Activated T-cell treated with anti-CD3 and anti-CD28 coated beads, Interleukin-2, amount 50 U/mL, for 1 hour (primary cell): ENCODE results near the gene CACNA1H.
"Not testable (repeated sequence)": the region's sequence is repeated elsewhere in the genome, so short reads cannot be mapped to it uniquely, and the experiment has no call there.

Experiments
- DNase-seq: peaks from one replicate; pipeline ENCODE4 v3.0.0-alpha.2; 2020

CACNA1H gene

DNA sequence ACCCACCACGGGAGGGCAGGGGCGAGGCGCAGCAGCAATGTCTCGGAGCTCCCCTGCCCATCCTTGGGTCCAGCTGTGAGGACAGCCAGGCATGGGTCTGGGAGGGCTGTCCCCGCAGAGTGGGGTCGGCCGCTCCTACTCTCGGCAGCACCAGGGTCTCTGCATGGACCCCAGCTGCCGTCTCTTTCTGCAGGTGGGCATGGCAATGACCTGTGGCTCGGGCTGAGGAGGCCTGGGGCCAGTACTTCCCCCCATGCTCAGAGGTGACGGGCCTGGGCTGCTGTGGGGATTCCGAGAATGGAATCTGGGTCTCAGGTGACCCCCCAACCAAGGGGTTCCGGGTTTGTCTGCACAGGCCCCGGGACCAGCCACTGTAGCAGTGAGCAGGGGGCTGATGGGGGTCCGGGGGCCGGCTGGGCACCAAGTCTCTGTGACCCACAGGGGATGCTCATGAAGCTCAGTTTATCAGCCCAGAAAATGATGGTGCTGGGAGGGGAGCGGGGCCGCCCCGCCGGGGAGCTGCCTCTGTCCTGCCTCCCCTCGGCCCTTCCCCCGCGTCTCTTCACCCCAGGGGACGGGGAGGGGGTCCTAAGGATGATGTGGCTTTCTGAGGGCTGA is 23.5 kb downstream of the CACNA1H start:
- no peak for DNase-seq

- no peak for DNase-seq
Measured at GRCh38 chr16:1177053-1177452, 24.1 kb downstream of the CACNA1H start.

- no peak for DNase-seq
Measured at GRCh38 chr16:1177750-1178149, 24.8 kb downstream of the CACNA1H start.

GRCh38 chr16:1178295-1178910 is 25.5 kb downstream of the CACNA1H start:
- DNase-seq = no peak

GRCh38 chr16:1180549-1181403 is 27.9 kb downstream of the CACNA1H start:
- DNase-seq = no peak

DNA sequence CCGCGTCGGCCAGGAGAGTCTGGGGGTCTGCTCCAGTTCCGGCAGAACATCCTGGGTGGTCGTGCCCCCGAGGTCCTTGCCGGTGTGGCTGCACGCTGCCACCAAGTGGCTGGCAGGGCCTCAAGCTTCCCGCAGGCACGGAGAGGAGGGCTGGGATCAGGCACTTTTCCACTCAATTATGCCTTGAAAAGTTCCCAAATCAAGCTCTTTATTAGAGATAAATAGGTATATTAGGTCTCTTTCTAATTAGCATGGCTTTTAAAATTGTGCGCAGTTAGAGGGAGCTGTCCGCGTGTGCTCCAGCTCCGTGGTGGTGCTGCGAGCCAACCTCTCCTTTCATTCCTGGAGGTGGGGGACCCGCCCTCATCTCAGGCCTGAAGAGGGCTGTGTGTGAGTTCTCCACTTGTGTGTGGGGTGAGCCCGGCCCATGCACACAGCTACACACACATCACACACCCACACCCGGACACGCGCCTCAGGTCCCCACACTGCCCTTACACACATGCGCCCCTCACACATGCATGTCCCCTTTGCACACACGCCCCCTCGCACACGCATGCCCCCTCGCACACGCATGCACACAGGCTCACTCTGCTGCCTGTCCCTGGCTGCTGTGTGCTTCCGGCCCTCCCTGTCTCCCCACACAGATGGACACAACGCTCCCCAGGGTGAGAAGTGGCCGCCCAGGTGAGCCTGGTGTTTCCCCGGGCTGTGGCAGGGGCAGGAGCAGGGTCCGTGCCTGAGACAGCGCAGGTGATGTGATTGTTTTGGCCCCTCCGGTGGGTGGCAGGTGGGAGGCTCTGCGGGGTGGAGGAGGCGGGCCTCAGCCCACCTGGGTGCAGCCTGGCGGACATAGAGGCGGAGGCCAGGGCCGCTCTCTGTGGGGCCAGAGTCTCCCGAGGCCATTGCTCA is 28.8 kb downstream of the CACNA1H start:
- no peak for DNase-seq

DNA sequence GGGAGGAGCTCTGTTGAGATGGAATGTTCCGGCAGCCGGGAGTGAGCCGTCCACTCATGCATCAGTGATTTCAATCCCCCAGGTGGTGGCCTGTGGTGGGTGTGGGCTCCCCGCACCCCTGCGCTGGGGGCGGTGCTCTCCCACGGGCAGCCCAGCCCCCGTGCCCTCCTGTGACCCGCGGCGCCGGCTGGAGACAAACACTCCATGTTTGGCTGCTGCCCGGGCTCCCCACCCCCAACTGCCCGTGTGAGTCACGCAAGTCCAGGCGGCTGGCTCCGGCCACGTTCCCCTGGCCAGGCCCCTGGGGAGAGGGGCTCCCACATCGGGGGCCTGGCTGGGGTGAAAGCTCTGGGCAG is 29.4 kb downstream of the CACNA1H start:
- DNase-seq = no peak

DNA sequence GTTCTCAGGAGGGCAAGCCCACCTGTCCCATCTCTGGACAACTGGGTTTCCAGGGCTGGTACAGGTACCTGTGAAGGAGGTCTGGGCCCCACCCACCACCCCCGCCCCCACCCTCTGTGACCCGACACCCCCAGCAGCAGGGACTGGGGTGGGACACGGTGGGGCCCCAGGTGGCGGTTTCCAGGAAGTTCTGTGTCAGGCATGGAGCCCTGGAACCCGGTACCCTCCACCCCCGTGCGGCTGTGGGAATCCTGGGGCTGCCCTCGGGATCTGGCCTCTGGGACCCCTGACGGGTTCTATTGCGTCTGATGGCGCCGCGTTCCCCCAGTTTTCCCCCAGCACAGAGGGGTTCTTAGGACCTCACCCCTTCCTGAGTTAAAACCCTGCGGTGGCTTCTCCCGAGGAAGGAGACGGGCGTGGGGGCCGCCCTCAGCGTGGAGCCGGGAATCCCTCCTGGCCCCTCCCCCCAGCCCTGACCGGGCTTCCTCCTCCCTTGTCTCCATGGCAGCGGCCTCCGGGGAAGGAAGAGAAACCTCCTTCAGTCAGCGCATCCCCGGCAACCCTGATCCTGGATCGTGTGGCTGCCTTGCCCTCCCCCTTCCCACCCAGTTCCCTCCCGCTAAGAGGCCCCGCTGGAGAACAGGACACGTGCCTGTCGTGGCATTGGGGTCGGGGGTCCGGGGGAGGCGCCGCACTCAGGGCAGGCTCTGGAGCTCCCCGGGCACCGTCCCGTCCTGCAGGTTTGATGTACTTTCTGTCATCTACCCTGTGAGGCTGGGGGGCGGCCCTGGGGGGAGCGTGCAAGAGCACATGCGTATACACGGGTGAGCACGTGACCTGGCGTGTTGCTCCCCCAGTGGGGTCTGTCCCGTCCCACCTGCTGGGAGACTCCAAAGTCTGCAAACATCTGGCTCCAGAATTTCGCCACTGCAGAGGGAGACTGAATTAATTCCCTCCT is 30.3 kb downstream of the CACNA1H start:
- DNase-seq = no peak

GRCh38 chr16:1184156-1184868 is 31.4 kb downstream of the CACNA1H start:
- no peak for DNase-seq

DNA sequence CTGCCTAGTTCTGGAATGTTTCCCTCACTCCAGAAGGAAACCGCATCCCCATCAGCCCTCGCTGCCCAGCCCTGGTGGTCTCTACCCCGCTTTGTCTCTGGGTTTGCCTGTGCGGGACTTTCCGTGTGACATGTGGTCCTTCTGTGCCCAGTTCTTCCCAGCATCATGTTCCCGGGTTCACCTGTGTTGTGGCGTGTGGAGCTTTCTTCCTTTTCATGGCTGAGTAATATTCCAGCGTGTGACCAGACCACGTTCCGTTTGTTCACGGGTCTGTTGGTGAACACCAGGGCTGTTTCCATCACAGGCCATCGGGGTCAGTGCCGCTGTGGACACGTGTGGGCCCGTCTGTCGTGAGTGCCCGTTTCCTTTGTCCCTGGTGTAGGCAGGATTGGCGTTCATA is 32.1 kb downstream of the CACNA1H start:
- no peak for DNase-seq

- not testable (repeated sequence) for DNase-seq
Measured at GRCh38 chr16:1185460-1186207, 32.7 kb downstream of the CACNA1H start.

DNA sequence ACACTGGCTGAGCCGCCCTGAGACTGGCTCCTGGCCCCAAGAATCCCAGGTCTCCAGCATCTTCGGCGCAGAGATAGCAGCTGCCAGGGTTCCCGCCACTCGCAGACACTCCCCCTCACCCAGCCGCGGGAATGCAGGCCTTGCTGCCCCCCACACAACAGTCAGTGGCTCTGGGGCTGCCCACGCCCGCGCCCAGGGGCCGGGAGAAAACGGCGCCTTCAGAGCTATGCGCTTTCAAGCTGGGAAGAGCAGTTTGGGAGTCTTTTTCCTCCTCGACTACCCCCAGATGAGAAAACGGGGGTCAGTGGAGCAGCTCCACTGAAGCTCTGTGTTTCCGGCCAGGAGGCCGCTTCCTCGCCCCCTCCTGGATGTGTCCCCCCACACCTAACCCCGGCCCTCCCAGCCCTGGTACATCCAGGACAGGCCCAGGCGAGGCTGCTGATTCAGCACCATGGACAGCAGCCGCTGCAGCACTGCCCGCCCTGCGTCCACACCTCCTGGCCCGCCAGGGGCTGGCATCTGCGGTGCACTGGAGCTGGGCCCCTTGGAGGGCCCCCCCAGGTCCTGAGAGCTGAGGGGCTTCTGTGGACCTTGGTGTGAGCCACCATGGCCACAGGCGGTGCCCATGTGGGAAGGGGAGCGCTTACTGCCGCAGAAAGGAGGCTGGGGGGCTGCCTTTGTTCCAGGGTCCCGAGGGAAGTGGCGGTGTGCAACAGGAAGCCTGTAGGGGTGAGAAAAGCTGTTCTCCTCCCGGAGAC is 35.7 kb downstream of the CACNA1H start:
- DNase-seq = peak; percentile 61

GRCh38 chr16:1189455-1189854 is 36.5 kb downstream of the CACNA1H start:
- DNase-seq = no peak

DNA sequence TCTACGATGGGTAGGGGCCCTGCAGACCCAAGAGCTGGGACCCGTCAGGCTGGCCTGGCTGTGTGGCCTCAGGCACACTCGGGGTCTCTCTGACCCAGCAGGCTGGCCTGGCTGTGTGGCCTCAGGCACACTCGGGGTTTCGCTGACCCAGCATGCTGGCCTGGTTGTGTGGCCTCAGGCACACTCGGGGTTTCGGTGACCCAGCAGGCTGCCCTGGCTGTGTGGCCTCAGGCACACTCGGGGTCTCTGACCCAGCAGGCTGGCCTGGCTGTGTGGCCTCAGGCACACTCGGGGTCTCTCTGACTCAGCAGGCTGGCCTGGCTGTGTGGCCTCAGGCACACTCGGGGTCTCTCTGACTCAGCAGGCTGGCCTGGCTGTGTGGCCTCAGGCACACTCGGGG is 37.9 kb downstream of the CACNA1H start:
- DNase-seq = not testable (repeated sequence)

DNA sequence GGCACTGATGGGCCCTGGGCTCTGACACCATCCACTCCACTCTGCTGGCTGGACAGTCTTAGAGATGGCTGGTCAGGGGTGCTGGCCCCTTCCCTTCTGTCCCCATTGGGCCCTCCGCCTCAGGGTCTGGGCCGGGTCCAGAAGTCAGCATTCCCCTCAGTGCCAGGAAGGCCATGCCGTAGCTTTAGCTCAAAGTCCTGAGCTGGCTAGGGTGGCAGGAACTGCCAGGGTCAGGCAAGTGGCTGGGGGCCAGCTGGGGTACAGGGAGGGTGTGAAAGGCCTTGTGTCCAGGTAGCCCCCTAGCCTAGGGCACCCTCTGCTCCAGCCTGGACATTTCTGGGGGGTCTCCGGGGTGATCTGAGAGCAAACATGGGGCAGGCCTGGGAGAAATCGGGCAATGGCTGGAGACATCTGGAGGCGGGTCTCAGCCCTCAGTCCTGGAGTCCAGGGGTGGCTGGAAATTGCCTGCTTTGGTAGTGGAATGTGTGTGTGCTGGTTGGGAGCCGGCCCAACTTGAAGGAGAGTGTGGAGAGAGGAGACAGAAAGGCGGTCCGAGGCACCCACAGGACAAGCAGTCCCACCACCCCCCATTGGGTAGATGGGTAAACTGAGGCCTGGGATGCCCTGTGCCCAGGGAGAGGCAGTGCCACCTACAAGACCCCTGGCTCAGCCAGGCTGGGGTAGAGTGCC is 39.6 kb downstream of the CACNA1H start:
- no peak for DNase-seq

GRCh38 chr16:1193143-1193824 is 40.4 kb downstream of the CACNA1H start:
- DNase-seq = no peak

DNA sequence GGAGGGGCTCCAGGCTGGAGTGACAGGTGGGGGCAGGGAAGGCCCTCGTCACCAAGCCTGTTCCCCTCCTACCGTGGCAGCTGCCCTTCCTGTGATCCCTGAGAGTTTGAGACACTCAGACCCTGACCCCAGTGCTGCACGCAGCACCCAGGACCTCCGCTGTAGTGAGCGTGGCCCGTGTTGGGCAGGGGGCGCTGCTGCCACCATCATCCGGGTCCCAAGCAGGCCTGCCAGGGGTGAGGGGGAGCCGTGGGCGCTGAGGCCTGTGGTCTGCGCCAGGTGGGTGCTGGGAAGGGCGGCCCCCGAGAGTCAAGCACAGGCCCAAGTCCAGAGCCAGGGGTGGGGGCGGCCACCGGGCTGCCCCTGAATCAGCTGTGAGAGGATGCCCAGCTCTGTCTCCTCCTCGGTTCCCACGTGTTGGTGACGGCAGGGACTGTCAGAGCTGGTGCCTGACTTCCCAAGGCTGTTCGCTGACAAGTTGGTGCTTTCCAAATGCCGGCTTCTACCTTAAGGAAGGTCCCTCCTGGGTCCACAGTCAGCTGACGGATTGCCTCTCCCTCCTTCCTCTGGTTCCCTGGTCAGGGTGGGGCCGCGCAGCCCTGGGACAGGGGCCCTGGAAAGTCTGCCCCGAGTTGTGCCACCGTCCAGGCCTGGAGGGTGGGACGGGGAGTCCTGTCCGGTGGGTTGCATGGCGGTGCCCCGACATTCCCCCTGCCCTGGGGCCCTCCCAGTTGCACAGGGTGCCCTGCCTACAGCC is 41.1 kb downstream of the CACNA1H start:
- no peak for DNase-seq
